B cell (primary cell): ENCODE data around the gene MCF2L.

Experiments
- EZH2 ChIP-seq: IDR thresholded peaks from 2 replicates; pipeline ENCODE4 v1.6.1; 2012; ENCODE audit warnings: borderline replicate concordance, low read depth, mild to moderate bottlenecking, moderate library complexity, low read length; ENCODE audit not compliant: insufficient read depth, poor library complexity, severe bottlenecking
- TF ChIP-seq, protein P1 (sequence below): fragments of 200-600 bp; IDR thresholded peaks from one replicate; pipeline ENCODE4 v1.8.0; 2022; ENCODE audit warnings: antibody characterized with exemption, mild to moderate bottlenecking

DNA sequence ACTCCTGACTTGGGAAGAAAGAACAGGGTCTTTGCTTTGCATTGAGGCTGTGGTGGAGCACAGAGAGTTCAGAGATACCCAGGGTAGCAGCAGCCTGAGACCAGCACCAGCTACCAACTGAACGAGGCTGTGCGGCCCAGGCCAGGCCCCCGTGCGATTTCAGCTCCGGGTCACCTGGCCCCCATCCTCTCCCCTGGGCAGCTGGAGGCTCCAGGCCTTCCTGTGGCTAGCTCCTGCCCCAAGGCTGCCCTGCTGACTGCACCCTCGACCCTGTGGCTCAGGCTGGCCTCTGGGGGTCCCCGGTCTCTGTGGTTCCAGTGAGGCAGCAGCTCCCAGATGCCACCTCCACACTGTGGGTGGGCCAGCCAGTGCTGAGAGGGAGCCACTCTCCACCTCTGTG lies 52.8 kb downstream of the MCF2L start:
- TF ChIP-seq, protein P1, sequence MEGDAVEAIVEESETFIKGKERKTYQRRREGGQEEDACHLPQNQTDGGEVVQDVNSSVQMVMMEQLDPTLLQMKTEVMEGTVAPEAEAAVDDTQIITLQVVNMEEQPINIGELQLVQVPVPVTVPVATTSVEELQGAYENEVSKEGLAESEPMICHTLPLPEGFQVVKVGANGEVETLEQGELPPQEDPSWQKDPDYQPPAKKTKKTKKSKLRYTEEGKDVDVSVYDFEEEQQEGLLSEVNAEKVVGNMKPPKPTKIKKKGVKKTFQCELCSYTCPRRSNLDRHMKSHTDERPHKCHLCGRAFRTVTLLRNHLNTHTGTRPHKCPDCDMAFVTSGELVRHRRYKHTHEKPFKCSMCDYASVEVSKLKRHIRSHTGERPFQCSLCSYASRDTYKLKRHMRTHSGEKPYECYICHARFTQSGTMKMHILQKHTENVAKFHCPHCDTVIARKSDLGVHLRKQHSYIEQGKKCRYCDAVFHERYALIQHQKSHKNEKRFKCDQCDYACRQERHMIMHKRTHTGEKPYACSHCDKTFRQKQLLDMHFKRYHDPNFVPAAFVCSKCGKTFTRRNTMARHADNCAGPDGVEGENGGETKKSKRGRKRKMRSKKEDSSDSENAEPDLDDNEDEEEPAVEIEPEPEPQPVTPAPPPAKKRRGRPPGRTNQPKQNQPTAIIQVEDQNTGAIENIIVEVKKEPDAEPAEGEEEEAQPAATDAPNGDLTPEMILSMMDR: no peak
- no peak for TF ChIP-seq EZH2
